H1 (cell line): ENCODE data around the gene SLX9. TPM values are rescaled to one million over a fixed set of nuclear protein-coding genes. Genes with fewer than 3 reads are reported as not detected.

Experiments used
- CTCF ChIA-PET: fragments of 300-600 bp; sonication (Branson Sonifier 250); formaldehyde crosslinking; loops from one replicate; lab custom pipeline; 2021; ENCODE audit not compliant: partially characterized antibody; lab: Charles Lee
- POLR2A ChIA-PET: fragments of 300-600 bp; sonication (Branson Sonifier 250); formaldehyde crosslinking; loops from one replicate; lab custom pipeline; 2021; ENCODE audit warnings: inconsistent platforms; ENCODE audit not compliant: partially characterized antibody; lab: Charles Lee
- DNase-seq, 2 experiments: peaks; one replicate each; pipeline versions ENCODE4 v3.0.0 to v3.0.0-alpha.2; 2010 to 2022; ENCODE audit warnings: low spot score in 2 of 2, low read depth in 1 of 2, mixed read lengths in 1 of 2
- FAIRE-seq: peaks from 2 replicates; lab custom pipeline; 2011; peaks lifted over from hg19 to GRCh38; lab: Jason Lieb, UNC
- H2AFZ ChIP-seq: 2 replicates; pipeline ENCODE4 v1.8.1; 2012; ENCODE audit warnings: low read length, inconsistent platforms
- H2AK5ac ChIP-seq: 2 replicates; pipeline ENCODE4 v1.6.1; 2013; ENCODE audit warnings: low read depth, low read length
- H2BK120ac ChIP-seq: replicated peaks from 2 replicates; pipeline ENCODE3; 2013; ENCODE audit warnings: low read depth, low read length, inconsistent platforms
- H2BK12ac ChIP-seq: 2 replicates; pipeline ENCODE4 v1.6.1; 2013; ENCODE audit warnings: low read depth, low read length
- H2BK15ac ChIP-seq: 2 replicates; pipeline ENCODE4 v1.6.1; 2013; ENCODE audit warnings: low read length
- H2BK20ac ChIP-seq: 2 replicates; pipeline ENCODE4 v1.6.1; 2013; ENCODE audit warnings: low read length
- H2BK5ac ChIP-seq: 2 replicates; pipeline ENCODE4 v1.6.1; 2013; ENCODE audit warnings: low read depth, low read length
- H3K14ac ChIP-seq: 2 replicates; pipeline ENCODE4 v1.6.1; 2013; ENCODE audit warnings: inconsistent platforms; ENCODE audit not compliant: insufficient read length
- H3K18ac ChIP-seq: 2 replicates; pipeline ENCODE4 v1.6.1; 2013; ENCODE audit warnings: low read length; ENCODE audit errors: extremely low read depth
- H3K23ac ChIP-seq: 2 replicates; pipeline ENCODE4 v1.6.1; 2013; ENCODE audit warnings: inconsistent platforms; ENCODE audit not compliant: insufficient read length
- H3K23me2 ChIP-seq: 2 replicates; pipeline ENCODE4 v1.6.1; 2013; ENCODE audit warnings: low read depth, low read length
- H3K27ac ChIP-seq: 2 replicates; pipeline ENCODE4 v1.6.1; 2011; ENCODE audit warnings: low read depth, low read length, inconsistent platforms
- H3K27me3 ChIP-seq, 4 experiments: replicated peaks in 1 of 4; 1 replicate in 1 of 4; 2 replicates in 3 of 4; pipeline versions ENCODE4 v1.6.1 to v1.8.1; 2011 to 2013; ENCODE audit warnings: low read length in 3 of 4, mild to moderate bottlenecking in 3 of 4, inconsistent platforms in 2 of 4, mixed read lengths in 2 of 4, moderate library complexity in 1 of 4; ENCODE audit not compliant: control insufficient read depth in 3 of 4, insufficient read depth in 3 of 4; ENCODE audit errors: extremely low read depth in 1 of 4
- H3K36me3 ChIP-seq, 4 experiments: 2 replicates each; pipeline versions ENCODE4 v1.6.1 to v1.8.1; 2011 to 2013; ENCODE audit warnings: mild to moderate bottlenecking in 4 of 4, low read length in 3 of 4, moderate library complexity in 2 of 4, control low read depth in 1 of 4, inconsistent platforms in 1 of 4; ENCODE audit not compliant: insufficient read depth in 4 of 4, control insufficient read depth in 2 of 4
- H3K4ac ChIP-seq: replicated peaks from 2 replicates; pipeline ENCODE3; 2013; ENCODE audit warnings: low read length, low read depth, mixed read lengths, inconsistent platforms; ENCODE audit not compliant: insufficient read length
- H3K4me1 ChIP-seq, 4 experiments: replicated peaks in 1 of 4; 1 replicate in 1 of 4; 2 replicates in 3 of 4; pipeline versions ENCODE4 v1.6.1 to v1.8.1; 2011 to 2013; ENCODE audit warnings: low read length in 3 of 4, inconsistent platforms in 2 of 4, mixed read lengths in 1 of 4; ENCODE audit not compliant: insufficient read depth in 4 of 4, control insufficient read depth in 3 of 4
- H3K4me2 ChIP-seq, 2 experiments: 2 replicates each; pipeline versions ENCODE4 v1.6.1 to v1.8.1; 2011 to 2013; ENCODE audit warnings: low read depth in 2 of 2, low read length in 2 of 2, control low read depth in 1 of 2, inconsistent platforms in 1 of 2, mild to moderate bottlenecking in 1 of 2; ENCODE audit not compliant: insufficient read depth in 1 of 2
- H3K4me3 ChIP-seq, 4 experiments: fragments of 200-600, 300-600 bp in 1 of 4; sonication (generic), shearing (Covaris generic), sonication (Bioruptor Twin) in 1 of 4; 2 replicates each; pipeline versions ENCODE4 v1.5.1 to v1.8.1; 2011 to 2016; ENCODE audit warnings: low read length in 4 of 4, low read depth in 3 of 4, control low read depth in 2 of 4, inconsistent platforms in 2 of 4, mild to moderate bottlenecking in 2 of 4, mixed read lengths in 1 of 4, moderate library complexity in 1 of 4; ENCODE audit not compliant: insufficient read depth in 2 of 4; ENCODE audit errors: extremely low read depth in 1 of 4
- H3K56ac ChIP-seq: replicated peaks from 2 replicates; pipeline ENCODE3; 2013; ENCODE audit warnings: low read depth, mild to moderate bottlenecking, mixed read lengths, low read length, inconsistent platforms; ENCODE audit not compliant: insufficient read length
- H3K79me1 ChIP-seq: 2 replicates; pipeline ENCODE4 v1.6.1; 2013; ENCODE audit warnings: low read depth, low read length, control low read depth
- H3K79me2 ChIP-seq, 2 experiments: 2 replicates each; pipeline versions ENCODE4 v1.6.1 to v1.8.1; 2012 to 2013; ENCODE audit warnings: low read length in 2 of 2, mild to moderate bottlenecking in 2 of 2, inconsistent platforms in 1 of 2; ENCODE audit not compliant: insufficient read depth in 2 of 2, control insufficient read depth in 1 of 2
- H3K9ac ChIP-seq, 4 experiments: replicated peaks in 1 of 4; 1 replicate in 1 of 4; 2 replicates in 3 of 4; pipeline versions ENCODE4 v1.6.1 to v1.8.1; 2011 to 2013; ENCODE audit warnings: low read depth in 3 of 4, low read length in 3 of 4, control low read depth in 2 of 4, mild to moderate bottlenecking in 2 of 4, moderate library complexity in 2 of 4, inconsistent platforms in 1 of 4; ENCODE audit errors: extremely low read depth in 1 of 4
- H3K9me3 ChIP-seq, 2 experiments: 2 replicates each; pipeline versions ENCODE4 v1.6.1 to v1.8.1; 2012 to 2013; ENCODE audit warnings: mild to moderate bottlenecking in 2 of 2, moderate library complexity in 2 of 2, control low read depth in 1 of 2, inconsistent platforms in 1 of 2, low read depth in 1 of 2, low read length in 1 of 2, mixed read lengths in 1 of 2; ENCODE audit not compliant: insufficient read depth in 2 of 2
- H4K20me1 ChIP-seq, 2 experiments: replicated peaks in 1 of 2; 2 replicates each; pipeline versions ENCODE3 to v1.8.1; 2011 to 2013; ENCODE audit warnings: inconsistent platforms in 2 of 2, low read length in 2 of 2, mild to moderate bottlenecking in 1 of 2; ENCODE audit not compliant: insufficient read depth in 2 of 2, control insufficient read depth in 1 of 2
- H4K5ac ChIP-seq: 2 replicates; pipeline ENCODE4 v1.6.1; 2013; ENCODE audit warnings: low read length, low read depth, mixed read lengths, inconsistent platforms; ENCODE audit not compliant: insufficient read length
- H4K8ac ChIP-seq: 2 replicates; pipeline ENCODE4 v1.8.0; 2013; ENCODE audit warnings: mild to moderate bottlenecking, moderate library complexity, low read length, inconsistent platforms; ENCODE audit not compliant: insufficient read depth; ENCODE audit errors: extremely low read depth
- H4K91ac ChIP-seq: replicated peaks from 2 replicates; pipeline ENCODE3; 2013; ENCODE audit warnings: low read length, mixed read lengths, inconsistent platforms; ENCODE audit not compliant: insufficient read length
- EGR1 ChIP-seq: IDR thresholded peaks from 2 replicates; pipeline ENCODE4 v1.6.1; 2011; ENCODE audit warnings: low read depth, low read length, borderline replicate concordance
- EZH2 ChIP-seq: fragments of 200-600 bp; sonication (generic); IDR thresholded peaks from 2 replicates; pipeline ENCODE4 v1.7.1; 2012; ENCODE audit warnings: low read depth, mild to moderate bottlenecking, moderate library complexity, low read length, inconsistent platforms; ENCODE audit not compliant: severe bottlenecking
- JUND ChIP-seq: IDR thresholded peaks from 2 replicates; pipeline ENCODE4 v1.6.1; 2011; ENCODE audit warnings: mild to moderate bottlenecking, improper control_type of control experiment, low read length
- MAFK ChIP-seq: IDR thresholded peaks from 2 replicates; pipeline ENCODE4 v1.6.1; 2012; ENCODE audit warnings: low read depth, mild to moderate bottlenecking, improper control_type of control experiment, low read length
- TAF7 ChIP-seq: optimal IDR thresholded peaks from 2 replicates; pipeline ENCODE3; 2011; ENCODE audit warnings: low read depth, mild to moderate bottlenecking, inconsistent platforms, low read length, moderate library complexity, borderline replicate concordance
- TCF12 ChIP-seq: IDR thresholded peaks from 2 replicates; pipeline ENCODE4 v1.6.1; 2011; ENCODE audit warnings: low read depth, mild to moderate bottlenecking, low read length
- WGBS, 2 experiments: shearing (Covaris generic) in 1 of 2; methylation state at CpG; one replicate each; pipeline versions ENCODE4 v1.1.6 to v1.1.7; 2013 to 2015; ENCODE audit warnings: low lambda C conversion rate in 2 of 2, mixed read lengths in 2 of 2, inconsistent platforms in 1 of 2, low coverage in 1 of 2, missing lambda C conversion rate in 1 of 2; ENCODE audit not compliant: insufficient replicate concordance in 2 of 2, insufficient coverage in 1 of 2, insufficient read length in 1 of 2; ENCODE audit errors: extremely low coverage in 1 of 2, missing lambda C conversion rate in 1 of 2; 5-methylcytosine and 5-hydroxymethylcytosine counted together
- polyA plus RNA-seq, 7 experiments: library from polyadenylated mRNA; depleted of rRNA in 3 of 7; stranded (reverse) in 5 of 7; unstranded in 2 of 7; fragments of >200 nt in 5 of 7; fragments of 200-250 nt in 2 of 7; gene quantifications; 1 replicate in 5 of 7; 2 replicates in 1 of 7; 4 replicates in 1 of 7; pipeline versions ENCODE4 v1.2.1 to v1.2.3, GENCODE V29; 2011 to 2013; ENCODE audit warnings: missing spikeins in 2 of 7, mixed read lengths in 2 of 7
- total RNA-seq: library from RNA; stranded (reverse); fragmentation: NEBNext Ultra II Directional; extraction: Animal tissue kit (Norgen Biotek cat#: 25700); gene quantifications from 2 replicates; pipeline ENCODE4 v1.2.1, GENCODE V29; 2021

Gene SLX9
- total and polyA plus RNA-seq, 2 of the 8 experiments (the other 6 are each of a cell fraction or from before 2014, with no cell fraction given): 17.7 to 57.3 TPM

- Histone ChIP-seq H3K79me1 (no peaks in the 10 kb centered on the region), H2BK120ac (no peak overlapping the region), H2AFZ (no peak overlapping the region), H3K9me3 (no peaks in the 10 kb centered on the region), H4K5ac (no peak overlapping the region), H3K9ac (no peak overlapping the region), H3K4me1 (peaks cover 0 to 19% (median 11%) of the 10 kb centered on the region in 4 experiments; a peak in 5 of 7 replicates), H3K23ac (no peak overlapping the region), H3K36me3 (peaks cover 0 to 4% (median 0%) of the 10 kb centered on the region in 4 experiments; a peak in 1 of 8 replicates), H3K23me2 (peaks cover 7% of the 10 kb centered on the region; the same call in 1 of the 2 replicates), H4K91ac (no peak overlapping the region), H3K4me2 (no peak overlapping the region), H2BK20ac (no peak overlapping the region), H3K18ac (no peak overlapping the region), H3K27ac (no peak overlapping the region), H3K4ac (no peak overlapping the region), H3K4me3 (no peak overlapping the region), H2BK12ac (no peak overlapping the region), H3K14ac (no peak overlapping the region), H2AK5ac (no peak overlapping the region), H4K20me1 (peaks cover 0 to 3% of the 10 kb centered on the region in 2 experiments), H4K8ac (no peak overlapping the region), H3K79me2 (no peaks in the 10 kb centered on the region), H3K56ac (no peak overlapping the region), H2BK15ac (no peak overlapping the region), H3K27me3 (peaks cover 25 to 59% (median 53%) of the 10 kb centered on the region in 4 experiments), H2BK5ac (no peak overlapping the region)
- ChIA-PET CTCF (interaction anchor here (1.1 to 3.4 kb wide), 6 partner anchors 10 to 180 kb away, joined by 3 to 11 read pairs (median 6); no protein-coding TSS in a partner anchor), POLR2A (interaction anchor here (2.0 kb wide), 1 partner anchor 11 kb away, joined by 6 read pairs; no protein-coding TSS in a partner anchor)
- no peak for DNase-seq
- WGBS, 2 experiments: 94% methylated on average over 6 of the region's 6 CpGs; no CpG with 5 or more reads in 1 of the 2 experiments
- no peak for FAIRE-seq
- TF ChIP-seq TCF12 (no peak), TAF7 (no peak), EGR1 (no peak), JUND (no peak), MAFK (no peak), EZH2 (no peak)
These were observed 5.9 kb upstream of the SLX9 start for GRCh38 chr21:44933918-44934260.
